ENCODE results near the gene RAB3GAP2.
"Not testable (repeated sequence)": the region's sequence is repeated elsewhere in the genome, so short reads cannot be mapped to it uniquely, and the experiment has no call there.

RAB3GAP2 gene

GRCh38 chr1:220221269-220221668 is 51.0 kb downstream of the RAB3GAP2 start:
- Histone ChIP-seq H2AK5ac (ENCODE audit: low read depth, low read length) (no peak overlapping the region), H3K36me3 (replicated peaks in 1 of 2; ENCODE audit: control insufficient read depth in 2 of 2, insufficient read depth in 2 of 2, low read length in 2 of 2) (peaks cover 0 to 1% of the 10 kb centered on the region in 2 donors), H3K27me3 (ENCODE audit: control insufficient read depth in 3 of 3, insufficient read depth in 3 of 3, low read depth in 1 of 3, low read length in 3 of 3) (no peaks in the 10 kb centered on the region), H2BK120ac (ENCODE audit: low read depth, low read length) (no peak overlapping the region), H2BK15ac (ENCODE audit: low read length) (no peak overlapping the region), H3K4me1 (ENCODE audit: control insufficient read depth in 2 of 2, insufficient read depth in 1 of 2, low read depth in 1 of 2, low read length in 2 of 2) (peaks cover 0 to 2% of the 10 kb centered on the region in 2 donors), H3K9me3 (replicated peaks in 1 of 2; ENCODE audit: control insufficient read depth in 2 of 2, insufficient read depth in 1 of 2, low read depth in 1 of 2, low read length in 2 of 2) (peaks cover 0 to 2% of the 10 kb centered on the region in 2 donors), H2BK12ac (ENCODE audit: low read length) (no peak overlapping the region), H2AFZ (ENCODE audit: low read length) (no peak overlapping the region), H3K23ac (ENCODE audit: low read depth, low read length, poor library complexity) (no peak overlapping the region), H3K18ac (ENCODE audit: low read length) (no peak overlapping the region), H2BK5ac (ENCODE audit: low read length) (no peak overlapping the region), H4K8ac (ENCODE audit: low read depth, low read length) (no peak overlapping the region), H3K27ac (replicated peaks; ENCODE audit: low read length) (no peak overlapping the region), H3K4me2 (ENCODE audit: insufficient read depth, low read length, poor library complexity, severe bottlenecking) (no peak overlapping the region), H3K4ac (ENCODE audit: low read length) (no peak overlapping the region), H4K91ac (ENCODE audit: low read depth, low read length, poor library complexity) (no peak overlapping the region), H3K14ac (ENCODE audit: low read length) (no peak overlapping the region), H3K79me1 (ENCODE audit: low read depth, low read length) (no peaks in the 10 kb centered on the region), H3K9ac (ENCODE audit: low read depth, low read length, poor library complexity) (no peak overlapping the region), H3K4me3 (ENCODE audit: low read length in 2 of 2) (no peak overlapping the region)
- no CpG with 5 or more reads among the region's 1 CpG for WGBS, 2 donors (ENCODE audit: extremely low coverage in 2 of 2, insufficient read length in 2 of 2, insufficient replicate concordance in 1 of 2)
- DNase-seq (ENCODE audit: low spot score): no peak

- H3K4me2 ChIP-seq (ENCODE audit: insufficient read depth, low read length, poor library complexity, severe bottlenecking); H3K4me1 ChIP-seq (ENCODE audit: control insufficient read depth in 2 of 2, insufficient read depth in 1 of 2, low read depth in 1 of 2, low read length in 2 of 2); H3K79me1 ChIP-seq (ENCODE audit: low read depth, low read length); H3K4ac ChIP-seq (ENCODE audit: low read length); H2AFZ ChIP-seq (ENCODE audit: low read length); H2BK5ac ChIP-seq (ENCODE audit: low read length); H3K27me3 ChIP-seq (ENCODE audit: control insufficient read depth in 3 of 3, insufficient read depth in 3 of 3, low read depth in 1 of 3, low read length in 3 of 3); H4K91ac ChIP-seq (ENCODE audit: low read depth, low read length, poor library complexity); H2BK15ac ChIP-seq (ENCODE audit: low read length); H2BK120ac ChIP-seq (ENCODE audit: low read depth, low read length); H2BK12ac ChIP-seq (ENCODE audit: low read length); H4K8ac ChIP-seq (ENCODE audit: low read depth, low read length); H3K18ac ChIP-seq (ENCODE audit: low read length); H3K4me3 ChIP-seq (ENCODE audit: low read length in 2 of 2); DNase-seq (ENCODE audit: low spot score); H2AK5ac ChIP-seq (ENCODE audit: low read depth, low read length); H3K14ac ChIP-seq (ENCODE audit: low read length); H3K9me3 ChIP-seq (replicated peaks in 1 of 2; ENCODE audit: control insufficient read depth in 2 of 2, insufficient read depth in 1 of 2, low read depth in 1 of 2, low read length in 2 of 2); H3K23ac ChIP-seq (ENCODE audit: low read depth, low read length, poor library complexity); H3K36me3 ChIP-seq (replicated peaks in 1 of 2; ENCODE audit: control insufficient read depth in 2 of 2, insufficient read depth in 2 of 2, low read length in 2 of 2); H3K9ac ChIP-seq (ENCODE audit: low read depth, low read length, poor library complexity); H3K27ac ChIP-seq (replicated peaks; ENCODE audit: low read length): not testable (repeated sequence)
- no CpG with 5 or more reads among the region's 4 CpGs for WGBS, 2 donors (ENCODE audit: extremely low coverage in 2 of 2, insufficient read length in 2 of 2, insufficient replicate concordance in 1 of 2)
These were observed 51.6 kb downstream of the RAB3GAP2 start for GRCh38 chr1:220220699-220221040.

DNA sequence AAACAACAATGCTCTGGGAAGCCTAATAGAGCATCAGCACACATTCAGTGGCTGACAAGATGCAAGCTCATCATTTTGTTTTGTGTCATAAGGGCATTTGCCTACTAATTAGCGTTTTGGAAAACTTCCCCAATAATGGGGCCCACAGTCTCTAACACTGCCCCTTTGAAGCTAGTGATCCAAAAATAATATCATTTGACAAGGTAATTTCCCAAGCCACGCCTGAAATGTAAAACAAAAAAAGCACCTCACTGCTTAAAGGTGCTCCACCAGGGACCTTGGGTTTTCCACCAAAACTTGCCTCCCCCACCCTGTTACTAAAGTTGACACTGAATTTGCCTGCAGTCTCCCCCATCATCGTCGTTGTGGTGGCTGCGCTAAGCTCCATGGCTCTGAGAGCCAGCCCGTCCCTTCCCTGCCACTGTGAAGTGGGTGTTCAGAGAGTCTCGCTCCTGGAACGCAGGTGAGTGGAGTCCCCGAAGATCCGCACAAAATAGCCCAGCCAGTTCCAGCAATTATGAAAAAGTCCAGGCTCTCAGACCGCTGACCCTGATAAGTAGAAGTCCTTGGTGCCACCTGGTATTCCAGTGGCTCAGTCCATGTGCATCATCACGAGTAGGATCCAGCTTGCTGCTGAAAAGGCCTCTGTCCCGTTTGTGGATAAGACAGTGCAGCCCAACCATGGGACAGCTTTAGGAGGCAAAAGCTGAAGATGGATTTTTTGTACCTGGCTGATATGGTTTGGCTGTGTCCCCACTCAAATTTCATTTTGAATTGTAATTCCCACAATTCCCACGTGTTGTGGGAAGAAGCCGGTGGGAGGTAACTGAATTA is 52.2 kb downstream of the RAB3GAP2 start:
- WGBS, 2 donors (ENCODE audit: extremely low coverage in 2 of 2, insufficient read length in 2 of 2, insufficient replicate concordance in 1 of 2): no CpG with 5 or more reads among the region's 15 CpGs

GRCh38 chr1:220219136-220219442 is 53.2 kb downstream of the RAB3GAP2 start:
- H3K4me2 ChIP-seq (ENCODE audit: insufficient read depth, low read length, poor library complexity, severe bottlenecking): no peak overlapping the region
- no peak overlapping the region for H3K14ac ChIP-seq (ENCODE audit: low read length)
- no peak overlapping the region for H3K4ac ChIP-seq (ENCODE audit: low read length)
- peaks cover 0 to 3% of the 10 kb centered on the region in 2 donors for H3K9me3 ChIP-seq (replicated peaks in 1 of 2; ENCODE audit: control insufficient read depth in 2 of 2, insufficient read depth in 1 of 2, low read depth in 1 of 2, low read length in 2 of 2)
- H3K79me1 ChIP-seq (ENCODE audit: low read depth, low read length): no peaks in the 10 kb centered on the region
- no peak overlapping the region for H3K23ac ChIP-seq (ENCODE audit: low read depth, low read length, poor library complexity)
- no peaks in the 10 kb centered on the region for H3K27me3 ChIP-seq (ENCODE audit: control insufficient read depth in 3 of 3, insufficient read depth in 3 of 3, low read depth in 1 of 3, low read length in 3 of 3)
- H3K9ac ChIP-seq (ENCODE audit: low read depth, low read length, poor library complexity): no peak overlapping the region
- H2BK12ac ChIP-seq (ENCODE audit: low read length): no peak overlapping the region
- no peak overlapping the region for H4K8ac ChIP-seq (ENCODE audit: low read depth, low read length)
- no peak overlapping the region for H3K18ac ChIP-seq (ENCODE audit: low read length)
- peaks cover 0 to 2% of the 10 kb centered on the region in 2 donors for H3K4me1 ChIP-seq (ENCODE audit: control insufficient read depth in 2 of 2, insufficient read depth in 1 of 2, low read depth in 1 of 2, low read length in 2 of 2)
- H3K36me3 ChIP-seq (replicated peaks in 1 of 2; ENCODE audit: control insufficient read depth in 2 of 2, insufficient read depth in 2 of 2, low read length in 2 of 2): peaks cover 0 to 2% of the 10 kb centered on the region in 2 donors
- H2BK15ac ChIP-seq (ENCODE audit: low read length): no peak overlapping the region
- no peak overlapping the region for H2BK120ac ChIP-seq (ENCODE audit: low read depth, low read length)
- DNase-seq (ENCODE audit: low spot score): no peak
- no peak overlapping the region for H3K27ac ChIP-seq (replicated peaks; ENCODE audit: low read length)
- H4K91ac ChIP-seq (ENCODE audit: low read depth, low read length, poor library complexity): no peak overlapping the region
- H2AK5ac ChIP-seq (ENCODE audit: low read depth, low read length): no peak overlapping the region
- no peak overlapping the region for H2AFZ ChIP-seq (ENCODE audit: low read length)
- H3K4me3 ChIP-seq (ENCODE audit: low read length in 2 of 2): no peak overlapping the region
- H2BK5ac ChIP-seq (ENCODE audit: low read length): no peak overlapping the region

More for the DNA sequence above, 52.2 kb downstream of the RAB3GAP2 start:
- no peaks in the 10 kb centered on the region for H3K27me3 ChIP-seq (ENCODE audit: control insufficient read depth in 3 of 3, insufficient read depth in 3 of 3, low read depth in 1 of 3, low read length in 3 of 3)
- H3K27ac ChIP-seq (replicated peaks; ENCODE audit: low read length): no peak overlapping the region
- no peak for DNase-seq (ENCODE audit: low spot score)
- peaks cover 0 to 3% of the 10 kb centered on the region in 2 donors for H3K9me3 ChIP-seq (replicated peaks in 1 of 2; ENCODE audit: control insufficient read depth in 2 of 2, insufficient read depth in 1 of 2, low read depth in 1 of 2, low read length in 2 of 2)
- H4K91ac ChIP-seq (ENCODE audit: low read depth, low read length, poor library complexity): no peak overlapping the region
- H3K18ac ChIP-seq (ENCODE audit: low read length): no peak overlapping the region
- peaks cover 0 to 2% of the 10 kb centered on the region in 2 donors for H3K4me1 ChIP-seq (ENCODE audit: control insufficient read depth in 2 of 2, insufficient read depth in 1 of 2, low read depth in 1 of 2, low read length in 2 of 2)
- H3K23ac ChIP-seq (ENCODE audit: low read depth, low read length, poor library complexity): no peak overlapping the region
- no peak overlapping the region for H3K14ac ChIP-seq (ENCODE audit: low read length)
- no peak overlapping the region for H3K4me3 ChIP-seq (ENCODE audit: low read length in 2 of 2)
- H4K8ac ChIP-seq (ENCODE audit: low read depth, low read length): no peak overlapping the region
- H2AFZ ChIP-seq (ENCODE audit: low read length): no peak overlapping the region
- H3K4me2 ChIP-seq (ENCODE audit: insufficient read depth, low read length, poor library complexity, severe bottlenecking): no peak overlapping the region
- H2BK15ac ChIP-seq (ENCODE audit: low read length): no peak overlapping the region
- H2BK12ac ChIP-seq (ENCODE audit: low read length): no peak overlapping the region
- no peak overlapping the region for H2AK5ac ChIP-seq (ENCODE audit: low read depth, low read length)
- H3K36me3 ChIP-seq (replicated peaks in 1 of 2; ENCODE audit: control insufficient read depth in 2 of 2, insufficient read depth in 2 of 2, low read length in 2 of 2): peaks cover 0 to 2% of the 10 kb centered on the region in 2 donors
- H3K79me1 ChIP-seq (ENCODE audit: low read depth, low read length): no peaks in the 10 kb centered on the region
- H3K9ac ChIP-seq (ENCODE audit: low read depth, low read length, poor library complexity): no peak overlapping the region
- no peak overlapping the region for H3K4ac ChIP-seq (ENCODE audit: low read length)
- no peak overlapping the region for H2BK120ac ChIP-seq (ENCODE audit: low read depth, low read length)
- no peak overlapping the region for H2BK5ac ChIP-seq (ENCODE audit: low read length)
